Retina (tissue), 1 donor: Measurements from ENCODE around the gene FHIT.

Experiments used
- DNase-seq: peaks from one replicate; pipeline ENCODE4 v3.0.0-alpha.2; 2016

FHIT gene

DNA sequence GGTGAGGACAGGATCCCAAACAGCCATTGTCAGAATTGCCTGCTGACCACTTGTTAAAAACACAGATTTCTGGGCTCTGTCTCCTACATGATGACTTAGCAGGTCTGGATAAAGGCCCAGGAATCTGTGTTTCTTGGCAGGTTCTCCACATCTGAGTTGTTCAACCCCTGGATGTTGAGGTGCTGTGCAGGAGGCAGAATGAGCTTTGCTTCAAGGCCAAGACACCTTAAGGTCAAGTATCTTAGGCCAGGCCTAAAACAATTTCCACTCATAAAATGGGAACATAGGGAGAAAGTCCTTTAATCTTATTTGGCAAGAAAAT is 1522.7 kb downstream of the FHIT start:
- no peak for DNase-seq

DNA sequence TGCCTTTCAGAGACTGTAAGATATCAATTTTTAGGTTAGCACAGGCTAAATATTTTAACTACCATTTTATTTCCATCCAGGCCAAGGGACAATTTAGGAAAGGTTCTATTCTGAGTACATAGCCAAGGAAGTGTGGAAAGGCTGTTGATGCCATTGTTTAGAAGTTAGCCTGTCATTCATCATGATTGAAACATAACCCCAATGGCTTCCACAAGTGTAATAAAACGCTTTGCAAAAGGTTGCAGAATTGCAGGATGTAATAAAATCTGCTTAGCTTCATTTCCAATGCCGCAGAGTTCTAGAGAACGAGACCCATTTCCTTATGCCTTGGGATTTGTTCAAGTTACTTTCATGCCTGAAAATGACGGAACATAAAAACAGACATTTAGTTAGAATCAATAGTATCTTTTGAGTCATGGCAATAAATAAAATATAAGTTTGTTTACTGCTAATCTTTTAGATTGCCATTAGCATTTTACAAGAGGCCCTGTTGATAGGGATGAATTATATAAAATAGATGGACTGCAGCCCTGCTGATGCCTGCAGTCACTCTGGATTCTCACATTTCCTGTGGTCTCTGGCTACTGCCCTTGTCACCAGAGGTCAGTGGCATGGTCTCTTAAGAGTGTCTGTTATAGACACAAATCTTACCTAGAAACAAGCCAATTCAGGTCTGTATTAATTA is 1523.2 kb downstream of the FHIT start:
- no peak for DNase-seq

DNA sequence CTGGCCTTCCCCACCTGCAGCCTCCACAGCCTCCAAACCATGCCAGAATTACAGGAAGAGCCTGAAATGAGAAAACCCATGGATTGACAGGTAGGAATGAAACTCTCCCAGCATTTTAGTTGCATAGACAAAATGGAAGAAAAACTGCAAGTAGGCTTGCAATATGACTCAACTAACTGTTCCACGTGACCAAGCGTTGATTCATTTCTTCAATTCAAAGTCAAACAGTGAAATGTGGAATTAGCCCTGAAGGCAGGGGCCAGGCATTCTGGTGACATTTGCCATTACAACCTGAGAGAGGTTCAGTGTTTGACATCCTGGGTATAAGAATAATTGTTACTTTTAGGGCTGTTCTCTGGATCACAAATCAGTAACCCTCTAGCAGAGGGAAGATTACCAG is 1525.0 kb downstream of the FHIT start:
- DNase-seq, result no peak

DNA sequence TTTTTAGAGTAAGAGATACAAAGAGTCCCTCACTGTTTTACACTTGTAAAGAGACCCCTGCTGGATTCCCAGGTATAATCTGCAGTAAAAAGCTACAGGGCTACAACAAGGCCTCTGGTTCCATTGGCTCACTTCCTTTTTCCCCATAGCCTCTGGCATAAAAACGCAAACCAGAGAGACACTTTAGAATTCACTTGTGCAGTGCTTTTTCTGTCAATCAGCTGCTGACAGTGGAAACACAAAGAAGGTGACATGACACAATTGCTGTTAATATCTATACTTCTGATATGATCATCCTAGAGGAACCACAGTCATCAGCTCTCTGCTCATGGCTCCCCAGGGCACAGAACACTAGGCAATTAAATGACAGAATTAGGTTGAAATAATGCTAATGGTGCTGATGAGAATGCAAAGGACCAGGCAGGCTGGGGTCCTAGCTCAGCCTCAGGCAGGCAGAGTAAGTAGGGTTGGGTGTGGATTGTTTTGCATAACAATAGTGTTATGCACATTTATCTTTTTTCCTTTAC is 1533.5 kb downstream of the FHIT start:
- DNase-seq, result no peak

DNA sequence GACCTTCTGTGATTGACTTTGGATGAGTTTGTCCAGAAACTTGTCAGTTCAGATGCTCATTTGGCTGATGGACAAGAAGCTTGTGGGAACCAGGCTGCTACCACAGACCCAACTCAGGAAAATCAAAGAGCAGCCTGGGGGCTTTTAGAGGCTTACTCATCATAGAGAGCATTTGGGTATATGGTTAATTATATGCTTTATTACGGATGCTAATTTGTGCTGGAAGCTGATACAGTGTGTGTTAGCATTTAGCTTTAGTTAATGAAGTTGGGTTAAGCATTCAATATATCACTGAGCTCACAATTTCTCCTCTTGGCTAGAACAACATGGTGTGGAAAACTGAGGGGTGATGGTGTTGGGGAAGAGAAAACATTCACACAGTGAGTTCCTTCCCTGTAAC is 1537.2 kb downstream of the FHIT start:
- no peak for DNase-seq

DNA sequence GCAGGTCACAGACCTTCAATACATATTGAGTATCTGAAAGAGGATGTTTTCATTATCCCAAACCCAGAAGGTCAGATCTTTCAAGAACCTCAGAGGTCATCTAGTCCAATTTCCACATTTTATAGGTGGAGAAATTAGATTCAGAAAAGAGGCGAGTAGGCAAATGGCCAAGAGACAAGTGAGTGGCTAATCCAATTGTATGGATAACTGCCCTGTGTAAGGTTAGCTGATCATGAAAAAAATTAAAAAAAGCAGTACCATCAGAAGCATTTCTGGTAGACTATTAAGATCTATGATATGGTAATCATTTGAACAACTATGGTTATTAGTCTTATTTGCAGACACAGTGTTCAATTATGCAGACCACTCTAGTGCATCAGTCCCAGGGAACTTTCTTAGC is 1540.7 kb downstream of the FHIT start:
- DNase-seq, result no peak

DNA sequence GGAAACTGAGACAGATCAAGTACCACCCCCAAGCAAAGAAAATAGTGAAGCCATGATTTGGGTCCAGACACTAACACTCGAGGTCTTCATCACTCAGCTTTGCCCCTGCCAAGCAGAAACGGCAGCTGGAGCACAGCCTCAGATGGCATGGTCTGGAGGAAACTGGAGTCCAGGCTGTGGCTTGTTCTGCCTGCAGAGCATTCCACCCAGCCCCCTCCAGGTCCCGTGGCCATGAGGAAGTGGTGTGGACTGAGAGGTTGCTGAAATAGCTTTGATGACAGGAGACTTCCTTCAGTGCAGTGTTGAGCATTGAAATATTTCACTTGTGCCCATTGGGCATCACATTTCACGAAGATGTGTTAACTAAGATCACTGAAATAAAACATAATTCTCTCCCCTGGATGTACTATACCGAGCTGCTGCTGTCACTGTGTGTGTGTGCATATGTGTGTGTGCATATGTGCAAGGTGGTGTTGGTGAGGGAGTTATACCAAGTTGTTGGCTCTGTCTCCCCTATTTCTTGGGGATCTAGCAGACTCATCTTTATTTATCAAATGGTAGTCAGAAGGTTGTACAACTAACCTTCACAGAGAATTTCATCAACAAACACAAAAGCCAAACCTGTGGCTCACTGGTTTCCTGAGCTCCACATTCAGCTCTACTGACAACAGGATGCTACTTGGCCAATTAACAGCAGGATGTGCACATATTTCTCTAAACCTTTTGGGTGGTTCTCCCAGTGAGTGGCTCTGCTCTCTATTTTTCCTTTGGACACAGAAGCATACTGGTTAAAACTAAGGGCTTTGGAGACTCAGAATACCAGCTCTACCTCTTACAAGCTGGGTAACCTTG is 1541.3 kb downstream of the FHIT start:
- no peak for DNase-seq

DNA sequence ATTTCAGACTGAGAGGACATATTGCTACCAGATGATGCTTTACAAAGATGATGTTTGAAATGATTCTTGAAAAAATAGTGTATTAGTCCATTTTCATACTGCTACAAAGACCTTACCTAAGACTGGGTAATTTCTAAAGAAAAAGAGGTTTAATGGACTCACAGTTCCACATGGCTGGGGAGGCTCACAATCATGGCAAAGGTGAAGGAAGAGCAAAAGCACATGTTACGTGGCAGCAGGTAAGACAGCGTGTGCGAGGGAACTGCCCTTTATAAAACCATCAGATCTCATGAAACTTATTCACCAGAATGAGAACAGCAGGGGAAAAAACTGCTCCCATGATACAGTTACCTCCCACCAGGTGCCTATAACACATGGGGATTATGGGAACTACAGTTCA is 1543.0 kb downstream of the FHIT start:
- DNase-seq, result no peak

DNA sequence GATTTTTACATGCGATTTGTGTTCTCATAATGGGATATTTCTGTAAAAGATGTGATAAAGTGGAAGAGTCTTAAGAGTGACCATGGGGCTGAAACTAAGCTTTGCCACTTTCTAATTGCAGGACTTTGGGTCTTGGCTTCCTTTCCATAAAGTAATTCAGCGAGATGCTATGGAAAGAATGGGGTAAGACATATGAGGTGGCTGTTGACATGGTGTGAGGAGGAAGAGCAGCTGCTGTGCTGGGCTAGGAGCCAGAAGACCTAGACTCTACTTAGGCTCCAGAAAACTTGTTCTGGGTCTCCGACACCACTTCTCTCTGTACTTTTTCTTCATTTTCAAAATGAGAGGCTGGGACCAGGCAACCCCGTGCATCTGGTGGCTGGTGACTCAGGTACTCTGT is 1547.0 kb downstream of the FHIT start:
- no peak for DNase-seq

DNA sequence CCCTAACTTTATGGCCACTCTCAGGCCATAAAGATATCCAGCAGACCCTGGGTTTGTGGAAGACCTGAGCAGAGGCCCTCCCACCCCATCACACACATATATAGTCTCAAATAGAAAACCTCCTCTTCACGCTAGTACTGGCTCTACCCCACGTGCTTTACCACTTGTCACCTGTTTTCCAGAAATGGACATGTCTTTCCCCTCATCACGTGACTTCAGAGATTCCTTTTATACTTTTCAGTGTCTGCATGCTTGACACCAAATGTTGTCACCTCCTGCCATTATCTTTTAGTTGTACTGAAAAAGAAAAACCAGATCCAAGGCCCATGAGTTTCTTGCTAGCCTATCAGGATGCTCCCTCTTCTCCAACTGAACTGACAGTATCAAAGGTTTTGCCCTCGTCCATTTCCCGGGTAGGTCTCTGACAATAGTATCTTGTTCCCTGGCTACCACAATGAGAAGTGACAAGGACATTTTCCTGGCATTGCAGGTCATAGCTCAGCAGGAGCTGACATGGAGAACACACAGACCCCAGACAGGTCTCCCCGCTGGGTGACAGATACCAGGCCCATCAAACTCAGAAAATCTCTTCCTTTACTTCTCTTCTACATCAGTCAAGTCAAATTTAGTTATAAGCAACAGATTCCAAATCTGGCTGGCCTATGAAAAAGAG is 1551.5 kb downstream of the FHIT start:
- DNase-seq, result no peak
